Inflammatory macrophage treated with lipopolysaccharide for 1 hour (primary cell): ENCODE measurements around the gene CAMKK1.

Experiments
- DNase-seq, 2 donors: peaks; one replicate each; pipeline ENCODE4 v3.0.0-alpha.2; 2020 to 2022

CAMKK1 gene

GRCh38 chr17:3843935-3844516 lies 48.8 kb downstream of the CAMKK1 start:
- DNase-seq: peak in 1 of 2 donors; percentile 35

DNA sequence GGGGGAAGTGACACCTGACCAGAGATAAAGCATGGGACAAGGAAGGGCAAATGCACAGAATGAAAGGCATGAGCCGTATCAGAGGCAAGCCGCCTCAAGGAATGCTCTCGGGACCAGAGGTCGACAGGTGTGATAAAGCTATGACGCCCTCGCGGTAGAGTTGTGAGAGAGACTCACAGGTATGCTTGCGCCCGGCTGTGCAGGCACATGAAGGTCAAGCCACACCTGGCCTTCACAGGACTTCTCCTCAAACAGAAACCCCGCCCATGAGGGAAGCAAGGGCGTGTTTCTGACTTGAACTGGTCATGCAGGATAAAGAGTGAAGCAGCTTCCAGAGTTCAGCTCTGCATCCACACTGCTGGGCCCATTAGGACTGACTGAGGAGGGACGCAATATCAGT lies 54.6 kb downstream of the CAMKK1 start:
- DNase-seq: no peak

DNA sequence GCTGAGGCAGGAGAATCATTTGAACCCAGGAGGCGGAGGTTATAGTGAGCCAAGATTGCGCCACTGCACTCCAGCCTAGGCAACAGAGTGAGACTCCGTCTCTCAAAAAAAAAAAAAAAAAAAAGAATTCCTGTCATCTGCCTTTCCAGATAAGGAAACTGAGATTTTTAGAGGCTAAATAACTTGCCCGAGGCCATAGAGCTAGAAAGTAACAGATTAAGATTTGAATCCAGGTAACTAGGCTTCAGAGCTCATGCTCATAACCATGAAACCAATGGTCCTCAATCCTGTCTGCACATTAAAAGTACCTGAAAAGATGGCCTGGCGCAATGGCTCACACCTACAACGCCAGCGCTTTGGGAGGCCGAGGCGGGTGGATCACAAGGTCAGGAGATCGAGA lies 56.3 kb downstream of the CAMKK1 start:
- no peak for DNase-seq

- peak in 1 of 2 donors; percentile 17 for DNase-seq
These were observed 57.2 kb downstream of the CAMKK1 start for GRCh38 chr17:3835410-3836229.

GRCh38 chr17:3834811-3835210 lies 58.0 kb downstream of the CAMKK1 start:
- DNase-seq: peak; percentile 74 to 85

DNA sequence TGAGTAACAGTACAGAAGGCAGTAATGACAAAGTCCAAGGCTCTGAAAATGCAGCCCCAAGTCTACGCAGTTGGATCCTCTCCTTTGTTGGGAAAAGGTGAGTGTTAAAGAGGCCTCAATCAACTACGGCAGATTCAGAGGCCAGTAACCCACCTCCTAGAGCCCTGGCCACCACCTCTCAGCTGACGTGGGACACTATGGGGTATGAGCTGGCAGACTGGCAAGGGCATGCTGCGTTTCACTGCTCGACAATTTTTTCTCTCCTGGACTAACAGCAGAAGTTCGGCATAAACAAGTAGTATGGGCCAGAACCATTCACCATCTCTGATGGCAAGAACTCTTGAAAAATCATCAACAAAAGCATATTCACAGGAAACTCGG lies 64.0 kb downstream of the CAMKK1 start:
- no peak for DNase-seq

GRCh38 chr17:3828151-3828851 lies 64.6 kb downstream of the CAMKK1 start:
- no peak for DNase-seq

- peak in 1 of 2 donors; percentile 94 for DNase-seq
These were observed 65.6 kb downstream of the CAMKK1 start for GRCh38 chr17:3827124-3827773.

GRCh38 chr17:3826191-3826590 lies 66.7 kb downstream of the CAMKK1 start:
- DNase-seq: no peak

- DNase-seq: no peak
These were observed 71.8 kb downstream of the CAMKK1 start for GRCh38 chr17:3821101-3821500.

DNA sequence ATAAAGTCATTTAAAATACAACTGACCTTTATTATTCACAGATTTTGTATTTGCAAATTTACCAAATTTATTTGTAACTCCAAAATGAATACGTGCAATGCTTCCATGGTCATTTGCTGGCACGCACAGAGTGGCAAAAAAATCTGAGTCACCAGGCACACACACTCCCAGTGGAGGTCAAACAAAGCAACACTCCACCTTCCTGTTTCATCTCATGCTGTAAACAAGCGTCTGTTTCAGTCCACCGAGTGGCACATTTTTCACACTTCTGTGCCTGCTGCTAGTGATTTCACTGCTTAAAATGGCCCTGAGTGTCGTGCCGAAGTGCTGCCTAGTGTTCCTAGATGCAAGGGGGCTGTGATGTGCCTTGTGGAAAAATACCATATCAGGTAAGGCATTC lies 74.1 kb downstream of the CAMKK1 start:
- no peak for DNase-seq

- no peak for DNase-seq
These were observed 74.8 kb downstream of the CAMKK1 start for GRCh38 chr17:3817851-3818605.

DNA sequence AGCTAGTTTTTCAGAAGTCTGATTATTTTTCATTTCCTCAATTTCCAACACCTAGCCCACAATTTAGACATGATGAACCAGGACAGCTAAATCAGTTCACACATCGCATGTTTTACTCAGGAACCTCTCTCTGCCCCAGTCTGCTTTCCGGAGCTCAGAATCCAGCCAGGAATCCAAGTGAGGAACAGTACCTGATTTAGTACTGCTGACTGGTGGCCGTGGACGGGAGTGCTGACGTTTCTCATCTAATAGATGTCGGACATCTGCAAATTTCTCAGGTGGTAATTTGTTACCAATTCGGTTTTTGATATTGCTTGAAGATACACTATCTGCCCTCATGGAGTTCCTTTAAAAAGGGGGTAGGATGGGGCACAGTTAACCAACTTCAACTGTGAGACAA lies 76.9 kb downstream of the CAMKK1 start:
- DNase-seq: no peak

GRCh38 chr17:3815122-3815521 lies 77.7 kb downstream of the CAMKK1 start:
- no peak for DNase-seq

- no peak for DNase-seq
These were observed 78.5 kb downstream of the CAMKK1 start for GRCh38 chr17:3814361-3814760.

DNA sequence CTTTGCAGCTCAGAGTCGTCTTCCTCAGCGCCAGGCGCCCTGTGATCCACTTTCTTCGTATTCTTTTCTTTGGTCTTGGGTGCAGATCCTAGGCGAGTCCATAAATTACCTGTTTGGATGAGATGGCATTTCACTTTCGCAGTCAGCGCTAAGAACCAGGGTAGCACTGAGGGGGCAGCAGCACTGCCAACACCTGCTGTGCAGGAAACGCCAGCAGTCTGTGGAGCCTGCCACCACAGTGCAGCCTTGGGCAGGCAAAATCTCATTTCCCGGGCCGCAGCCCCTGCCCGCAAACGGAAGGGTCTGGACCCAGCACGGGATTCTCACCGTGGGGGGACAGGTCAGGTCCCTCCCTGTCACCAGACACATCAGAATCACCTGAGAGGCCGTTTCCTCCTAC lies 79.7 kb downstream of the CAMKK1 start:
- no peak for DNase-seq

- DNase-seq: no peak
These were observed 80.1 kb downstream of the CAMKK1 start for GRCh38 chr17:3812771-3813170.

GRCh38 chr17:3812284-3812683 lies 80.6 kb downstream of the CAMKK1 start:
- DNase-seq: no peak
